RWPE1 (cell line): ENCODE results near the gene OR13C9.
"Not testable (repeated sequence)": the region's sequence is repeated elsewhere in the genome, so short reads cannot be mapped to it uniquely, and the experiment has no call there.

Source experiments
- CTCF ChIA-PET: fragments of 350-600 bp; sonication (Branson Sonifier 250); formaldehyde crosslinking; extraction: SDS; loops from one replicate; lab custom pipeline; 2021; lab: Yijun Ruan, JAX
- POLR2A ChIA-PET: fragments of 400-600 bp; formaldehyde crosslinking; extraction: SDS; loops from one replicate; lab custom pipeline; 2020; ENCODE audit warnings: antibody characterized with exemption; ENCODE audit not compliant: low non-redundant PET; lab: Yijun Ruan, JAX
- DNase-seq: peaks from one replicate; pipeline ENCODE4 v3.0.0; 2012; ENCODE audit warnings: low spot score
- H3K27ac ChIP-seq: fragments of 450-650 bp; 2 replicates; pipeline ENCODE4 v1.5.1; 2017
- CTCF ChIP-seq: fragments of 450-650 bp; conservative IDR thresholded peaks from 2 replicates; pipeline ENCODE4 v1.5.1; 2017; ENCODE audit warnings: low read depth, mild to moderate bottlenecking

The OR13C9 gene

GRCh38 chr9:104608336-104608735 is 9.7 kb downstream of the OR13C9 start:
- CTCF ChIA-PET = no interaction called here
- POLR2A ChIA-PET = no interaction called here

GRCh38 chr9:104606152-104606551 is 11.9 kb downstream of the OR13C9 start:
- no peak overlapping the region for H3K27ac ChIP-seq
- TF ChIP-seq CTCF = no peak
- CTCF ChIA-PET = no interaction called here
- DNase-seq = no peak
- POLR2A ChIA-PET = no interaction called here

More at GRCh38 chr9:104608336-104608735, 9.7 kb downstream of the OR13C9 start:
- H3K27ac ChIP-seq = no peak overlapping the region
- TF ChIP-seq CTCF = peak; percentile 49
- DNase-seq = no peak

- CTCF ChIA-PET, POLR2A ChIA-PET, DNase-seq, H3K27ac ChIP-seq: not testable (repeated sequence)
These were observed 12.5 kb downstream of the OR13C9 start, which contains the start of gene OR13C2 for GRCh38 chr9:104605527-104605926. OR13C2 (minus strand) TSS chr9:104605627; CDS start chr9:104605627, 0 bp downstream.

GRCh38 chr9:104604801-104605200 is 13.2 kb downstream of the OR13C9 start:
- ChIA-PET POLR2A (no interaction called here), CTCF (no interaction called here)
- DNase-seq = no peak
- no peak for TF ChIP-seq CTCF
- H3K27ac ChIP-seq = no peak overlapping the region

GRCh38 chr9:104599313-104599712 is 18.7 kb downstream of the OR13C9 start, which contains the start of gene OR13C5:
OR13C5 (minus strand) TSS chr9:104599413; CDS start chr9:104599413, 0 bp downstream.
- POLR2A ChIA-PET, CTCF ChIA-PET, DNase-seq, H3K27ac ChIP-seq: not testable (repeated sequence)

- POLR2A ChIA-PET, H3K27ac ChIP-seq, DNase-seq, CTCF ChIA-PET: not testable (repeated sequence)
These were observed 19.3 kb downstream of the OR13C9 start for GRCh38 chr9:104598749-104599148.

GRCh38 chr9:104589626-104590025 is 28.4 kb downstream of the OR13C9 start:
- no peak for TF ChIP-seq CTCF
- ChIA-PET CTCF (no interaction called here), POLR2A (no interaction called here)
- no peak for DNase-seq
- H3K27ac ChIP-seq = no peak overlapping the region

- DNase-seq = peak; percentile 9
- ChIA-PET CTCF (interaction anchor here (0.7 kb wide), 1 partner anchor 1512 kb away, joined by 4 read pairs; no protein-coding TSS in a partner anchor), POLR2A (no interaction called here)
- no peak for TF ChIP-seq CTCF
- no peak overlapping the region for H3K27ac ChIP-seq
These were observed 31.4 kb downstream of the OR13C9 start for GRCh38 chr9:104586496-104587180.
